NOMO-1 treated with DMSO at 0.1 percent for 48 hours (cell line): ENCODE data around the gene BMPR1A.
"Not testable (repeated sequence)": the region's sequence is repeated elsewhere in the genome, so short reads cannot be mapped to it uniquely, and the experiment has no call there.

ENCODE experiments used
- DNase-seq: peaks from one replicate; lab custom pipeline; 2025; ENCODE audit not compliant: unreplicated experiment; lab: John Stamatoyannopoulos, UW

The BMPR1A gene

GRCh38 chr10:86729677-86730076 is 26.7 kb upstream of the BMPR1A start:
- DNase-seq, result no peak

GRCh38 chr10:86730227-86730626 is 26.2 kb upstream of the BMPR1A start:
- no peak for DNase-seq

- no peak for DNase-seq
These were observed 23.6 kb upstream of the BMPR1A start for GRCh38 chr10:86732771-86733170.

GRCh38 chr10:86733260-86733671 is 23.2 kb upstream of the BMPR1A start:
- no peak for DNase-seq

- peak; percentile 70 for DNase-seq
These were observed 22.0 kb upstream of the BMPR1A start for GRCh38 chr10:86734207-86734988.

GRCh38 chr10:86735278-86735677 is 21.1 kb upstream of the BMPR1A start:
- not testable (repeated sequence) for DNase-seq

GRCh38 chr10:86742230-86742629 is 14.2 kb upstream of the BMPR1A start:
- DNase-seq, result no peak

GRCh38 chr10:86744067-86744725 is 12.2 kb upstream of the BMPR1A start:
- DNase-seq, result no peak

- no peak for DNase-seq
These were observed 8.4 kb upstream of the BMPR1A start for GRCh38 chr10:86747796-86748581.

- DNase-seq, result no peak
These were observed 6.6 kb upstream of the BMPR1A start for GRCh38 chr10:86749854-86750253.

GRCh38 chr10:86751477-86751876 is 4.9 kb upstream of the BMPR1A start:
- DNase-seq, result no peak

GRCh38 chr10:86752311-86752710 is 4.1 kb upstream of the BMPR1A start:
- no peak for DNase-seq

GRCh38 chr10:86753051-86753450 is 3.4 kb upstream of the BMPR1A start:
- DNase-seq, result peak; percentile 70

GRCh38 chr10:86753638-86754434 is 2.6 kb upstream of the BMPR1A start:
- DNase-seq, result no peak

GRCh38 chr10:86755454-86755739 is 1.0 kb upstream of the BMPR1A start:
- peak; percentile 18 for DNase-seq

- peak; percentile 84 for DNase-seq
These were observed 494 bp upstream of the BMPR1A start for GRCh38 chr10:86755740-86756510.

- peak; percentile 7 for DNase-seq
These were observed 924 bp downstream of the BMPR1A start for GRCh38 chr10:86757113-86757972.

GRCh38 chr10:86758189-86759072 is 2.0 kb downstream of the BMPR1A start:
- DNase-seq, result peak; percentile 27
